H9 (cell line): Measurements from ENCODE around the gene PHACTR1. TPM values are rescaled to one million over a fixed set of nuclear protein-coding genes. Genes with fewer than 3 reads are reported as not detected.
A peak's percentile ranks its signal among the peaks of the same experiment; 100 is the strongest.

ENCODE experiments used
- DNase-seq: peaks from one replicate; pipeline ENCODE4 v3.0.0-alpha.2; 2017
- H2AFZ ChIP-seq: one replicate; pipeline ENCODE4 v1.6.1; 2013; ENCODE audit warnings: mild to moderate bottlenecking, low read length, control low read depth, moderate library complexity
- H2AK5ac ChIP-seq: 2 replicates; pipeline ENCODE4 v1.6.1; 2013; ENCODE audit warnings: low read length, control low read depth, mixed read lengths; ENCODE audit not compliant: insufficient read length
- H2BK120ac ChIP-seq: one replicate; pipeline ENCODE4 v1.6.1; 2013; ENCODE audit warnings: low read depth, mild to moderate bottlenecking, low read length, control low read depth, inconsistent platforms; ENCODE audit not compliant: poor library complexity, severe bottlenecking
- H2BK12ac ChIP-seq: 2 replicates; pipeline ENCODE4 v1.6.1; 2013; ENCODE audit warnings: low read length, control low read depth, mixed read lengths, low read depth; ENCODE audit not compliant: insufficient read length
- H2BK15ac ChIP-seq: 2 replicates; pipeline ENCODE4 v1.6.1; 2013; ENCODE audit warnings: low read depth, low read length, control low read depth
- H2BK20ac ChIP-seq: one replicate; pipeline ENCODE4 v1.6.1; 2013; ENCODE audit warnings: low read depth, mild to moderate bottlenecking, low read length, control low read depth, inconsistent platforms; ENCODE audit not compliant: poor library complexity, severe bottlenecking
- H2BK5ac ChIP-seq: 2 replicates; pipeline ENCODE4 v1.6.1; 2013; ENCODE audit warnings: low read length, control low read depth, mixed read lengths; ENCODE audit not compliant: insufficient read length
- H3K14ac ChIP-seq: 2 replicates; pipeline ENCODE4 v1.6.1; 2013; ENCODE audit warnings: low read length, control low read depth; ENCODE audit not compliant: insufficient read depth
- H3K18ac ChIP-seq: 2 replicates; pipeline ENCODE4 v1.6.1; 2013; ENCODE audit warnings: low read depth, mild to moderate bottlenecking, mixed read lengths, low read length, control low read depth; ENCODE audit not compliant: insufficient read length
- H3K23ac ChIP-seq: 2 replicates; pipeline ENCODE4 v1.6.1; 2013; ENCODE audit warnings: low read length, control low read depth, mixed read lengths, low read depth; ENCODE audit not compliant: insufficient read length
- H3K23me2 ChIP-seq: 2 replicates; pipeline ENCODE4 v1.6.1; 2013; ENCODE audit warnings: low read depth, mild to moderate bottlenecking, mixed read lengths, low read length, control low read depth; ENCODE audit not compliant: insufficient read length, poor library complexity, severe bottlenecking
- H3K27ac ChIP-seq: 2 replicates; pipeline ENCODE4 v1.5.1; 2013; ENCODE audit warnings: low read length, control low read depth, mixed read lengths, low read depth; ENCODE audit not compliant: insufficient read length
- H3K27me3 ChIP-seq: 2 replicates; pipeline ENCODE4 v1.6.1; 2013; ENCODE audit warnings: low read length, control low read depth, inconsistent platforms; ENCODE audit not compliant: insufficient read depth
- H3K4ac ChIP-seq: 2 replicates; pipeline ENCODE4 v1.6.1; 2013; ENCODE audit warnings: low read depth, mild to moderate bottlenecking, control low read depth, inconsistent platforms, low read length, moderate library complexity
- H3K4me1 ChIP-seq: 2 replicates; pipeline ENCODE4 v1.6.1; 2013; ENCODE audit warnings: low read length, control low read depth, inconsistent platforms; ENCODE audit not compliant: insufficient read depth
- H3K4me2 ChIP-seq: 2 replicates; pipeline ENCODE4 v1.6.1; 2013; ENCODE audit warnings: low read length, control low read depth, mixed read lengths; ENCODE audit not compliant: insufficient read length, insufficient read depth
- H3K56ac ChIP-seq: 2 replicates; pipeline ENCODE4 v1.6.1; 2013; ENCODE audit warnings: low read depth, mild to moderate bottlenecking, mixed read lengths, low read length, control low read depth; ENCODE audit not compliant: insufficient read length
- H3K79me1 ChIP-seq: 2 replicates; pipeline ENCODE4 v1.6.1; 2013; ENCODE audit warnings: low read depth, mild to moderate bottlenecking, moderate library complexity, low read length, control low read depth, inconsistent platforms; ENCODE audit not compliant: insufficient read depth, poor library complexity, severe bottlenecking
- H3K79me2 ChIP-seq: 2 replicates; pipeline ENCODE4 v1.6.1; 2013; ENCODE audit warnings: low read length, control low read depth, inconsistent platforms; ENCODE audit not compliant: insufficient read depth
- H3K9ac ChIP-seq: 2 replicates; pipeline ENCODE4 v1.6.1; 2013; ENCODE audit warnings: low read length, control low read depth, mixed read lengths; ENCODE audit not compliant: insufficient read length; ENCODE audit errors: extremely low read depth
- H3K9me3 ChIP-seq: one replicate; pipeline ENCODE4 v1.6.1; 2013; ENCODE audit warnings: low read depth, low read length, inconsistent platforms; ENCODE audit not compliant: control insufficient read depth
- H3T11ph ChIP-seq: one replicate; pipeline ENCODE4 v1.6.1; 2013; ENCODE audit warnings: mild to moderate bottlenecking, low read length, control low read depth, inconsistent platforms
- H4K20me1 ChIP-seq: one replicate; pipeline ENCODE4 v1.6.1; 2013; ENCODE audit not compliant: control insufficient read depth, insufficient read length, insufficient read depth
- H4K5ac ChIP-seq: 2 replicates; pipeline ENCODE4 v1.6.1; 2013; ENCODE audit warnings: low read depth, mild to moderate bottlenecking, mixed read lengths, low read length, control low read depth; ENCODE audit not compliant: insufficient read length
- H4K8ac ChIP-seq: replicated peaks from 2 replicates; pipeline ENCODE4 v1.6.1; 2013; ENCODE audit warnings: low read length, control low read depth, mixed read lengths, low read depth; ENCODE audit not compliant: insufficient read length
- H4K91ac ChIP-seq: 2 replicates; pipeline ENCODE4 v1.6.1; 2013; ENCODE audit warnings: low read depth, mild to moderate bottlenecking, moderate library complexity, mixed read lengths, low read length, control low read depth; ENCODE audit not compliant: insufficient read length
- H3K27ac Mint-ChIP-seq, 3 experiments: 2 replicates in 2 of 3; 3 replicates in 1 of 3; pipeline ENCODE4 v1.8.0; 2020 to 2021; ENCODE audit warnings: mixed read lengths in 3 of 3, mild to moderate bottlenecking in 1 of 3, moderate library complexity in 1 of 3
- H3K27me3 Mint-ChIP-seq: 2 replicates; pipeline ENCODE4 v1.8.0; 2021; ENCODE audit warnings: low read depth, mild to moderate bottlenecking, moderate library complexity, mixed read lengths
- H3K36me3 Mint-ChIP-seq, 3 experiments: 2 replicates in 2 of 3; 3 replicates in 1 of 3; pipeline ENCODE4 v1.8.0; 2020 to 2021; ENCODE audit warnings: low read depth in 3 of 3, mixed read lengths in 3 of 3; ENCODE audit not compliant: insufficient read depth in 1 of 3
- H3K4me1 Mint-ChIP-seq, 2 experiments: 2 replicates each; pipeline ENCODE4 v1.8.0; 2020; ENCODE audit warnings: mixed read lengths in 2 of 2
- H3K4me3 Mint-ChIP-seq, 2 experiments: 2 replicates in 1 of 2; 3 replicates in 1 of 2; pipeline ENCODE4 v1.8.0; 2020 to 2021; ENCODE audit warnings: mild to moderate bottlenecking in 2 of 2, mixed read lengths in 2 of 2, moderate library complexity in 1 of 2
- H3K9me3 Mint-ChIP-seq, 2 experiments: 2 replicates in 1 of 2; 3 replicates in 1 of 2; pipeline ENCODE4 v1.8.0; 2020; ENCODE audit warnings: mild to moderate bottlenecking in 2 of 2, mixed read lengths in 2 of 2, moderate library complexity in 1 of 2
- WGBS: extraction: QIAGEN DNeasy Blood & Tissue Kit; methylation state at CpG from one replicate; pipeline ENCODE4 v1.1.7; 2013; ENCODE audit warnings: missing lambda C conversion rate, low lambda C conversion rate, mixed read lengths; ENCODE audit not compliant: insufficient read length; ENCODE audit errors: extremely low coverage; 5-methylcytosine and 5-hydroxymethylcytosine counted together
- total RNA-seq: library from RNA; stranded (reverse); gene quantifications from 2 replicates; pipeline ENCODE4 v1.2.1, GENCODE V29; 2021
- TF ChIP-seq, protein P1 (sequence below): fragments of 200-600 bp; sonication (generic); conservative IDR thresholded peaks from 3 replicates; pipeline ENCODE4 v1.8.0; 2021; ENCODE audit warnings: antibody characterized with exemption, mild to moderate bottlenecking

PHACTR1 gene
- total RNA-seq, 1 experiment from 2014 or later, result 15.9 TPM

DNA sequence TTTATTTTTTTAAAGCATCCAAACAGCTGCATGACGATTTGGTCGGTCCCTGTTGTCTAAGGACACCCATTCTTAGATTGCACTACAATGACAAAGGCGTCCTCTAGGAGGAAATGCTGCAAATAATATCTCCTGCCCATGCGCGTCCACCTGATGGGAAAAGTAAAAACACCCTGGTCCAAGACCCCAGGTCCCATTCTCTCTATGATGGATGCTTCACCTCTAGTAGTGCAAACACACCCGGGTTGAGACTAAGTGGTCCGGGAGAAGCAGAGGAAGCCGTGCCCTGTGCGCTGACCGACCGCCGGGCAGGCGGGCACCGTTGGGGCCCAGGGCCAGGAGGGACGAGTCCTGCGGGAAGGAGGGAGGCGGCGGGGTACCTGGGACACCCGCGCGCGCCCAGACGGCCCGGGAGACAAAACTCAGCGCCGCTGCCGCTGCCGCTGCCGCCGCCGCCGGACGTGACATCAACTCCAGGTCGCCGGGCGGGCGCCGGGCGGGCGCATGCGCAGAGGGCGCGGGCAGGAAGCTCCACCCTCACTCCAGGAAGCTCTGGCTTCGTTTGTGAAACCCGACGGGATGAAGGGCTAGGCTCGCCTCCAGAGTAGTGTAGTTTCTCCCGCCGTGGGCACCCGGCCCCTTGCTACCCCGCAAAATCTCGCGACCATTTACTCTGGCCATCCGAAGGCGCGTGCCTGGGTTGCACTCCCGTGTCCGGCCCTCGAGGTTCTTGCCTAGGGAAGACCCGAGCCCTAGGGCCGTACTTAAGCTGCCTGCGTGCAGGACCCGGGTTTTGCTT is 611.7 kb downstream of the PHACTR1 start, which contains the start of gene TBC1D7:
TSS of gene TBC1D7 (minus strand) at position 462 of the 799 bp plus-strand sequence. CDS start 1,639 bp downstream, outside the sequence.
- H2AFZ ChIP-seq, result peak within 1 kb of the TSS; percentile 5
- TF ChIP-seq, protein P1, sequence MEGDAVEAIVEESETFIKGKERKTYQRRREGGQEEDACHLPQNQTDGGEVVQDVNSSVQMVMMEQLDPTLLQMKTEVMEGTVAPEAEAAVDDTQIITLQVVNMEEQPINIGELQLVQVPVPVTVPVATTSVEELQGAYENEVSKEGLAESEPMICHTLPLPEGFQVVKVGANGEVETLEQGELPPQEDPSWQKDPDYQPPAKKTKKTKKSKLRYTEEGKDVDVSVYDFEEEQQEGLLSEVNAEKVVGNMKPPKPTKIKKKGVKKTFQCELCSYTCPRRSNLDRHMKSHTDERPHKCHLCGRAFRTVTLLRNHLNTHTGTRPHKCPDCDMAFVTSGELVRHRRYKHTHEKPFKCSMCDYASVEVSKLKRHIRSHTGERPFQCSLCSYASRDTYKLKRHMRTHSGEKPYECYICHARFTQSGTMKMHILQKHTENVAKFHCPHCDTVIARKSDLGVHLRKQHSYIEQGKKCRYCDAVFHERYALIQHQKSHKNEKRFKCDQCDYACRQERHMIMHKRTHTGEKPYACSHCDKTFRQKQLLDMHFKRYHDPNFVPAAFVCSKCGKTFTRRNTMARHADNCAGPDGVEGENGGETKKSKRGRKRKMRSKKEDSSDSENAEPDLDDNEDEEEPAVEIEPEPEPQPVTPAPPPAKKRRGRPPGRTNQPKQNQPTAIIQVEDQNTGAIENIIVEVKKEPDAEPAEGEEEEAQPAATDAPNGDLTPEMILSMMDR, result peak; percentile 33; the same call in 1 of the 3 replicates
- H4K8ac ChIP-seq, result no peak within 1 kb of the TSS
- no peaks in the 10 kb centered on the region for H3K79me2 ChIP-seq
- peak within 1 kb of the TSS; percentile 85 for H3K4me2 ChIP-seq
- WGBS, result no CpG with 5 or more reads among the region's 63 CpGs
- no peak within 1 kb of the TSS for H3K4ac ChIP-seq
- H3K14ac ChIP-seq, result peak within 1 kb of the TSS; percentile 92
- no peak within 1 kb of the TSS for H2BK15ac ChIP-seq
- Mint-ChIP-seq H3K27me3 (no peaks in the 10 kb centered on the region), H3K4me3 (peak within 1 kb of the TSS; percentile 92 to 93), H3K4me1 (peaks cover 19 to 22% of the 10 kb centered on the region in 2 experiments), H3K9me3 (no peaks in the 10 kb centered on the region), H3K36me3 (peaks cover 10 to 29% (median 26%) of the 10 kb centered on the region in 3 experiments), H3K27ac (peak within 1 kb of the TSS; percentile 95 to 99 (median 98))
- H3K9ac ChIP-seq, result peak within 1 kb of the TSS; percentile 69
- no peaks in the 10 kb centered on the region for H3K27me3 ChIP-seq
- no peak within 1 kb of the TSS for H4K91ac ChIP-seq
- H3K79me1 ChIP-seq, result no peaks in the 10 kb centered on the region
- no peak within 1 kb of the TSS for H2BK120ac ChIP-seq
- H3K9me3 ChIP-seq, result no peaks in the 10 kb centered on the region
- no peak within 1 kb of the TSS for H3T11ph ChIP-seq
- H4K5ac ChIP-seq, result peak within 1 kb of the TSS; percentile 3
- no peak within 1 kb of the TSS for H2BK5ac ChIP-seq
- peak; percentile 95 for DNase-seq
- no peak within 1 kb of the TSS for H2BK12ac ChIP-seq
- H2AK5ac ChIP-seq, result no peak within 1 kb of the TSS
- H3K4me1 ChIP-seq, result peaks cover 3% of the 10 kb centered on the region
- no peak within 1 kb of the TSS for H3K56ac ChIP-seq
- H3K18ac ChIP-seq, result peak within 1 kb of the TSS; percentile 87
- H3K23me2 ChIP-seq, result peaks cover 9% of the 10 kb centered on the region
- H4K20me1 ChIP-seq, result no peaks in the 10 kb centered on the region
- H2BK20ac ChIP-seq, result no peak within 1 kb of the TSS
- peak within 1 kb of the TSS; percentile 50 for H3K27ac ChIP-seq
- H3K23ac ChIP-seq, result no peak within 1 kb of the TSS
